Upper lobe of left lung (tissue), 6 donors: Measurements from ENCODE around the gene GTPBP4. TPM values are rescaled to one million over a fixed set of nuclear protein-coding genes. Genes with fewer than 3 reads are reported as not detected.
A peak's percentile ranks its signal among the peaks of the same experiment; 100 is the strongest.

Source experiments
- ATAC-seq, 2 donors: fragments of 200-7000 bp; cut with Tn5 transposase; one replicate each; pipeline ENCODE4 v1.9.1; 2022; ENCODE audit warnings: mild to moderate bottlenecking in 2 of 2, moderate library complexity in 2 of 2; ENCODE audit not compliant: low FRiP score in 2 of 2
- DNase-seq, 2 donors: peaks; one replicate each; pipeline ENCODE4 v3.0.0-alpha.2; 2019 to 2020
- H3K27ac ChIP-seq, 4 donors: fragments of 200-600 bp; sonication (generic); one replicate each; pipeline ENCODE4 v1.5.1; 2016 to 2019
- H3K27me3 ChIP-seq, 4 donors: fragments of 200-600 bp; sonication (generic); one replicate each; pipeline ENCODE4 v1.5.1; 2017 to 2019
- H3K36me3 ChIP-seq, 4 donors: fragments of 200-600 bp; sonication (generic); one replicate each; pipeline ENCODE4 v1.5.1; 2016 to 2019
- H3K4me1 ChIP-seq, 4 donors: fragments of 200-600 bp; sonication (generic); one replicate each; pipeline ENCODE4 v1.5.1; 2018 to 2019
- H3K4me3 ChIP-seq, 4 donors: fragments of 200-600 bp; sonication (generic); one replicate each; pipeline ENCODE4 v1.5.1; 2017 to 2019; ENCODE audit warnings: mild to moderate bottlenecking in 2 of 4, moderate library complexity in 1 of 4
- H3K9me3 ChIP-seq, 4 donors: fragments of 200-600 bp; sonication (generic); one replicate each; pipeline ENCODE4 v1.5.1; 2018 to 2019
- EP300 ChIP-seq, 4 donors: sonication (generic); formaldehyde crosslinking; IDR thresholded peaks; one replicate each; pipeline ENCODE4 v1.5.1; 2017; ENCODE audit warnings: antibody characterized with exemption in 4 of 4, control low read depth in 2 of 4
- POLR2A ChIP-seq, 4 donors: fragments of 450-650 bp; IDR thresholded peaks; one replicate each; pipeline ENCODE4 v1.5.1; 2016 to 2017; ENCODE audit warnings: antibody characterized with exemption in 4 of 4, mild to moderate bottlenecking in 2 of 4
- POLR2AphosphoS5 ChIP-seq, 2 donors: sonication (generic); formaldehyde crosslinking; IDR thresholded peaks; one replicate each; pipeline ENCODE4 v1.5.1; 2017; ENCODE audit warnings: antibody characterized with exemption in 2 of 2
- WGBS, 2 donors: methylation state at CpG; one replicate each; pipeline ENCODE4 v1.1.5; 2017 to 2018; 5-methylcytosine and 5-hydroxymethylcytosine counted together
- total RNA-seq, 6 donors: library from RNA; depleted of rRNA in 4 of 6; stranded (reverse); fragments of >200 nt in 4 of 6; gene quantifications; one replicate each; pipeline versions ENCODE4 v1.1.0 to v1.2.1, GENCODE V29; 2016 to 2021
- TF ChIP-seq, protein P1 (sequence below), 6 experiments: fragments of 450-650 bp in 4 of 6; fragments of 200-600 bp in 2 of 6; sonication (generic) in 2 of 6; IDR thresholded peaks; one replicate each; pipeline ENCODE4 v1.5.1; 2016 to 2019; ENCODE audit warnings: antibody characterized with exemption in 6 of 6
- donor health status: DM: no; HTN: no; CAD: no; lungs with moderate emphysema.
- donor health status: DM: no; HTN: yes; CAD: no; lungs with severe emphysema.

Gene GTPBP4
- total RNA-seq, 6 donors from 2014 or later: 22.0 to 41.9 (median 33.3) TPM

DNA sequence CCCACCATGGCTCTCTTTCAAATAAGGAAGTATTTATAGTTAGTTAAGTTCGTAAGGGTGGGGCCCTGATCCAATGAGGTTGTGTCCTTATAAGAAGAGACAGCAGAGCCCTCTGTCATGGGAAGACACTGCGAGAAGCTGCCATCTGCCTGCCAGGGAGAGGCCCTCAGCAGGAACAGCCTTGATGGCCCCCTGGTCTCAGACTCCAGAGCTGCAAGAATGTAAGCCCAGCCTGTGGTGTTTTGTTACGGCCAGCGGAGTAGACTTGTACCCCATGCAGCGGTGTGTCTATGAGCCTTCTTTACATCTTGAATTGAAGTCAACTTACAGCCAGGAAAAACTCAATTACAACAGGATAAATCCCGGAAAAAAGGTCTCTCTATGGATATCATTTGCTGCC is 42.5 kb upstream of the GTPBP4 start:
- Histone ChIP-seq H3K27ac (no peak overlapping the region), H3K4me3 (no peak overlapping the region), H3K27me3 (no peaks in the 10 kb centered on the region), H3K9me3 (no peaks in the 10 kb centered on the region), H3K36me3 (no peaks in the 10 kb centered on the region), H3K4me1 (peaks cover 4 to 10% (median 7%) of the 10 kb centered on the region in 4 donors)
- 91 to 93% methylated on average over 6 of the region's 6 CpGs for WGBS, 2 donors
- ATAC-seq (no peak), DNase-seq (no peak)
- no peak for TF ChIP-seq POLR2AphosphoS5 (IDR thresholded peaks at IDR 0.05)
- TF ChIP-seq, protein P1, sequence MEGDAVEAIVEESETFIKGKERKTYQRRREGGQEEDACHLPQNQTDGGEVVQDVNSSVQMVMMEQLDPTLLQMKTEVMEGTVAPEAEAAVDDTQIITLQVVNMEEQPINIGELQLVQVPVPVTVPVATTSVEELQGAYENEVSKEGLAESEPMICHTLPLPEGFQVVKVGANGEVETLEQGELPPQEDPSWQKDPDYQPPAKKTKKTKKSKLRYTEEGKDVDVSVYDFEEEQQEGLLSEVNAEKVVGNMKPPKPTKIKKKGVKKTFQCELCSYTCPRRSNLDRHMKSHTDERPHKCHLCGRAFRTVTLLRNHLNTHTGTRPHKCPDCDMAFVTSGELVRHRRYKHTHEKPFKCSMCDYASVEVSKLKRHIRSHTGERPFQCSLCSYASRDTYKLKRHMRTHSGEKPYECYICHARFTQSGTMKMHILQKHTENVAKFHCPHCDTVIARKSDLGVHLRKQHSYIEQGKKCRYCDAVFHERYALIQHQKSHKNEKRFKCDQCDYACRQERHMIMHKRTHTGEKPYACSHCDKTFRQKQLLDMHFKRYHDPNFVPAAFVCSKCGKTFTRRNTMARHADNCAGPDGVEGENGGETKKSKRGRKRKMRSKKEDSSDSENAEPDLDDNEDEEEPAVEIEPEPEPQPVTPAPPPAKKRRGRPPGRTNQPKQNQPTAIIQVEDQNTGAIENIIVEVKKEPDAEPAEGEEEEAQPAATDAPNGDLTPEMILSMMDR (IDR thresholded peaks at IDR 0.05): no peak
- no peak for TF ChIP-seq POLR2A (IDR thresholded peaks at IDR 0.05)
- no peak for TF ChIP-seq EP300 (IDR thresholded peaks at IDR 0.05)

DNA sequence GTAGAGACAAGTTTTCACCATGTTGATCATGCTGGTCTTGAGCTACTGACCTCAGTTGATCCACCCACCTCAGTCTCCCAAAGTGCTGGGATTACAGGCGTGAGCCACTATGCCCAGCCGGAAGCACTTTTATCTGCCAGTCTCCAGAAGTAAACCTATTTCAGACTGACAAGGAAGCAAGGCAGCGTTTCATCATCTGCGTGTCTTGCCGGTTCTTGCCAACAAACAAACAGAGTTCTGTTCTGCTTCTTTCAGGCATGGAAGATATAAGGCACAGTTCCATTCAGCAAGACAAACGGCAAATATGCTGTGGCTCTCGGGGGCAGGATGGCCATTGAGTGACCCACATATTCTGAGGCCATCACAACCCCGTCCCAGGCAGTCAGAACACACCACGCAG is 41.2 kb upstream of the GTPBP4 start:
- TF ChIP-seq, protein P1 (IDR thresholded peaks at IDR 0.05): no peak
- TF ChIP-seq POLR2A (IDR thresholded peaks at IDR 0.05) (no peak), POLR2AphosphoS5 (IDR thresholded peaks at IDR 0.05) (no peak), EP300 (IDR thresholded peaks at IDR 0.05) (no peak)

DNA sequence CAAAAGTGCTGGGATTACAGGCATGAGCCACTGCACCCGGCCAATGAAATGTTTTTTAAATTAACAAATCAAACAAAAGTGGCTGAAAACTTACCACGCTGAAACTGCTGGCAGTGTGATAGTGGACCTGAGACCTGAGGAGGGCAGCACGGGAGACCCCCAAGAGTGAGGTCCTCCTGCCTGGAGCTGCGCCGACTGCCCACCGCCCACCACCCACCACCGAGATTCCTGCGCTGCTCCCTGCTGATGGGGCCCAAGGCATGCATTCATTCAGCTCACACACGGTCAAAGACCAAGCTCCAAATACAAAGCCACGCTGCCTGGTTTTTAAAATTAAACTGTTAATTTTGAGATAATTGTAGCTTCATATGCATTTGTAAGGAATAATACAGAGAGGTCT is 40.4 kb upstream of the GTPBP4 start:
- TF ChIP-seq EP300 (IDR thresholded peaks at IDR 0.05): no peak
- TF ChIP-seq, protein P1 (IDR thresholded peaks at IDR 0.05): no peak
- TF ChIP-seq POLR2A (IDR thresholded peaks at IDR 0.05): no peak
- no peak for TF ChIP-seq POLR2AphosphoS5 (IDR thresholded peaks at IDR 0.05)
- Histone ChIP-seq H3K9me3 (no peaks in the 10 kb centered on the region), H3K27me3 (no peaks in the 10 kb centered on the region), H3K36me3 (no peaks in the 10 kb centered on the region), H3K27ac (no peak overlapping the region), H3K4me1 (peaks cover 4 to 10% (median 7%) of the 10 kb centered on the region in 4 donors), H3K4me3 (no peak overlapping the region)
- DNase-seq (no peak), ATAC-seq (no peak)
- WGBS, 2 donors: 92 to 96% methylated on average over 10 of the region's 10 CpGs

More for the DNA sequence above, 41.2 kb upstream of the GTPBP4 start:
- no peaks in the 10 kb centered on the region for H3K27me3 ChIP-seq
- peaks cover 4 to 10% (median 7%) of the 10 kb centered on the region in 4 donors for H3K4me1 ChIP-seq
- ATAC-seq: no peak
- no peak for DNase-seq
- no peaks in the 10 kb centered on the region for H3K36me3 ChIP-seq
- 81 to 83% methylated on average over 7 to 9 of the region's 9 CpGs for WGBS, 2 donors
- H3K27ac ChIP-seq: no peak overlapping the region
- H3K9me3 ChIP-seq: no peaks in the 10 kb centered on the region
- H3K4me3 ChIP-seq: no peak overlapping the region

DNA sequence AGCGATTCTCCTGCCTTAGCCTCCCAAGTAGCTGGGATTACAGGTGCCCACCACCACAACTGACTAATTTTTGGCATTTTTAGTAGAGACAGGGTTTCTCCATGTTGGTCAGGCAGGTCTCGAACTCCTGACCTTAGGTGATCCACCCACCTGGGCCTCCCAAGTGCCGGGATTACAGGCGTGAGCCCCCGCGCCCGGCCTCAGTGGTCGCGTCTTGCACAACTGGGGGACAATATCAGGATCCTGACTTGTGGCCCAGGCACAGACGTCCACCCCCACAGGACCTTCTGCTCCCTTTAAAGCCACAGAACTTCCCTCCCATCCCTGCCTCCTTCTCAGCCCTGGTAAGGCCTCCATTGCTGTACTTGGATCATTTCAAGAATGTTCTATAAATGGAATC is 39.9 kb upstream of the GTPBP4 start:
- Histone ChIP-seq H3K4me3 (no peak overlapping the region), H3K9me3 (no peaks in the 10 kb centered on the region), H3K36me3 (no peaks in the 10 kb centered on the region), H3K27ac (no peak overlapping the region), H3K4me1 (peaks cover 4 to 10% (median 7%) of the 10 kb centered on the region in 4 donors), H3K27me3 (no peaks in the 10 kb centered on the region)
- TF ChIP-seq, protein P1 (IDR thresholded peaks at IDR 0.05): no peak
- TF ChIP-seq EP300 (IDR thresholded peaks at IDR 0.05): no peak
- no peak for TF ChIP-seq POLR2AphosphoS5 (IDR thresholded peaks at IDR 0.05)
- no peak for TF ChIP-seq POLR2A (IDR thresholded peaks at IDR 0.05)
- ATAC-seq: no peak
- peak in 1 of 2 donors; percentile 71 for DNase-seq
- 97 to 100% methylated on average over 1 to 10 of the region's 10 CpGs for WGBS, 2 donors

DNA sequence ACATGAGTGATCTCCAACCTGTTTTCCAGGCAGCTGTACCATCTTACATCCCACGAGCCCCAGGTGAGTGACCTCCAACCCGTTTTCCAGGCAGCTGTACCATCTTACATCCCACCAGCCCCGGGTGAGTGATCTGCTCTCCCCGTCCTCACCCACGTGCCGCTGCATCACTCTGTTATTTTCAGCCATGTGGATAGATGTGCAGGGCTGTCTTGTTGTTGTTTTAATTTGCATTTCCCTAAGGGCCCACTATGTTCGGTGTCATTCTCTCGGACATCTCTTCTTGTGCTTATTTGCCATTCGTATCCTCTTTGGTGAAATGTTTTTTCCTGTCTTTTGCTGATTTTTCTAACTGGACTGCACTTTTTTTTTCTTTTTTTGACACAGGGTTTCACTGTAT is 38.8 kb upstream of the GTPBP4 start:
- H3K27me3 ChIP-seq: no peaks in the 10 kb centered on the region
- ATAC-seq: no peak
- 81 to 88% methylated on average over 9 of the region's 9 CpGs for WGBS, 2 donors
- H3K9me3 ChIP-seq: no peaks in the 10 kb centered on the region
- H3K4me1 ChIP-seq: peaks cover under 1 to 3% (median under 1%) of the 10 kb centered on the region in 4 donors
- no peak for DNase-seq
- H3K36me3 ChIP-seq: no peaks in the 10 kb centered on the region
- H3K27ac ChIP-seq: no peak overlapping the region
- TF ChIP-seq, protein P1 (IDR thresholded peaks at IDR 0.05): no peak
- no peak for TF ChIP-seq EP300 (IDR thresholded peaks at IDR 0.05)
- TF ChIP-seq POLR2AphosphoS5 (IDR thresholded peaks at IDR 0.05): no peak
- TF ChIP-seq POLR2A (IDR thresholded peaks at IDR 0.05): no peak
- no peak overlapping the region for H3K4me3 ChIP-seq
